HG03039 (cell line): ENCODE data around the gene TUBB6.

Experiments
- ATAC-seq: cut with Tn5 transposase; IDR thresholded peaks from one replicate; pipeline ENCODE4 v1.9.1; 2021; ENCODE audit warnings: mild to moderate bottlenecking, moderate library complexity; ENCODE audit not compliant: unreplicated experiment

Gene TUBB6

GRCh38 chr18:12335503-12335902, 27.5 kb downstream of the TUBB6 start:
- ATAC-seq, result no peak

- ATAC-seq, result no peak
Measured at GRCh38 chr18:12336171-12336613, 28.2 kb downstream of the TUBB6 start.

- no peak for ATAC-seq
Measured at GRCh38 chr18:12336887-12337286, 28.8 kb downstream of the TUBB6 start.

GRCh38 chr18:12338382-12338781, 30.3 kb downstream of the TUBB6 start:
- ATAC-seq, result no peak

GRCh38 chr18:12340945-12341660, 33.1 kb downstream of the TUBB6 start:
- no peak for ATAC-seq

GRCh38 chr18:12342661-12343060, 34.6 kb downstream of the TUBB6 start:
- no peak for ATAC-seq

- no peak for ATAC-seq
Measured at GRCh38 chr18:12345491-12346239, 37.6 kb downstream of the TUBB6 start.

- no peak for ATAC-seq
Measured at GRCh38 chr18:12346240-12346565, 38.2 kb downstream of the TUBB6 start.

DNA sequence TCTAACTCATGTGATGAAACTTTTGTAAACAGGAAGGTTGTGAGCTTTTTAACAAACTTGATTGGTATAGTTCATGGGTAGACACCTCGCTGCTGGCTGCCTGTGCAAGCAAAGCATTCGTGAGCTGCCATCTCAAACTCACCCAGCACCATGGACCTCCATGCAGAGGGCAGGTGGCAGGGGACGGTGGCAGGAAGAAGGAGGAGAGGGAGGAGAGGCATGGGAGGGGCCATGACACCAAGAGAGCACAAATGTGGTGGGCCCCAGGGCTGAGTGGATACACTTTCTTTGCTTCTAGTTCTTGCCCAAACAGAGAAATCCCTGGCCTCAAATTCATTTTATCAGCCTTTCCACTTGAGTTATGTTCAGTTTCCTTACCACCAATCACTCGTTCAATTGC, 39.9 kb downstream of the TUBB6 start:
- ATAC-seq, result no peak

GRCh38 chr18:12352188-12352587, 44.1 kb downstream of the TUBB6 start:
- ATAC-seq, result no peak

DNA sequence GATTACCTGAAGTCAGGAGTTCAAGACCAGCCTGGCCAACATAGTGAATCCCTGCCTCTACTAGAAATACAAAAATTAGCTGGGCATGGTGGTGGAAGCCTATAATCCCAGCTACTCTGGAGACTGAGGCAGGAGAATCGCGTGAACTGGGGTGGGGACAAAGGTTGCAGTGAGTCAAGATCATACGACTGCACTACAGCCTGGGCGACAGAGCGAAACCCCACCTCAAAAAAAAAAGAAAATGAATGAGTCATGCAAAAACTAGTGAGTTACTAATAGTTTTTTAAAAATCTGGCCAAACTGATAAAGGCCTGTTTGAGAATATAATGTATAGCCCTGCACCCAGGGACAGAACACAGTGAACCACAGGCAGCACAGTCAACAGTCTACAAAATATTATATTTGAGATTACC, 51.5 kb downstream of the TUBB6 start:
- ATAC-seq, result no peak

DNA sequence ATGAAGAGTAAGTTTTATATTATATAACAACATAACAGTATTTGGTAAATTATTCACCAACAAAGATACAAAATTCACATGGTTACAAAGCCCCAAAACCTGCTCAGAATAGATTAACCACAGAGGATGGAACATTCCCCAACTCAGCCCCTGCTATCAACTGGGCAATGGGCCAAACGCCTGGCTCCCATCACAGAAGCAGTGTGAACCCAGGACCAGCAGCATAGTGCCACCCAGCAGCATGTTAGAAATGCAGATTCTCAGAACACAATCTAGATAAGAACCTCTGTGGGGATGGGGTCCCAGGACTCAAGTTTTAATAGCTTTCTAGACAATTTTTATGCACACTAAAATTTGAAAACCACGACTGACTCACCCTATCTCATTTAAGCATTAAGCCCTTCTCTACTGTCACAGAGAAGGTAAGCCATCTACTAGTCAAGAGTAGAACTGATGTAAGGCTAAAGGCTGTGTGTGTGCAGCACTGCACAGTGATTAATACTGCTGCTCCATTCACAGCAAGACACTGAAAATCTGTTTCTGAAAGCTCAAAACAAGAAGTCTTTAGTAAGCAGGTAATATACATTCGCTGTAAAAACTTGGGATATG, 53.8 kb downstream of the TUBB6 start:
- no peak for ATAC-seq

DNA sequence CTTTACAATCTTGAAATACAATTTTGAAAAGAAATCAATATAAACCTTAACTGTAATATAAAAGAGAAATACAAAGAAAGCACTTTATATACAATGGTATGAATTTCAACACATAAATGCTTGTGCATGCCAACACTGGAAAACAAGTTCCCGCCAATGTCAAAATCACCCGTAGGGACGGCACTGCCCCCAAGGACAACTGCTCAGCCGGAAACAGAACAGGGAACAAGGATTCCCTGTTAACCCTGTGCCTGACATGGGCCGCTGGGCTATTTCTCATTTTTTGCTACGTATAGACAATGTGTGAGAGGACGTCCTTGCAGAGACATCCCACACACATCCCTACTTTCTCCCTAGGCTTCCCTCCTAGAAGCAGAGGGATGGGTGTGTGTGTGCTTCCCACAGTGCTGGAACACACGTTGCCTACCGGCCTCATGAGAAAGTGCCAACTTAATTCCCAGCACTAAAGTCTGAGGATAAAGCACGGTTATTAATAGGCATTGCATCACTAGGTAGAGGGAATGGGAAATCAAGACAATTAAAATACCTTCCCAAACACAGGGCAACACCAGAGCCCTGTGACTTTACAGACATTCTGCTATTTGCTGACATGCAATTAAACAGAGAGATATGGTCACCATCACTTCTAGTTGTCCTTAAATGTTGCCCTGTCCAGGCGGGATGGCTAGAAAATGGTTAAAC, 54.6 kb downstream of the TUBB6 start:
- ATAC-seq, result no peak

DNA sequence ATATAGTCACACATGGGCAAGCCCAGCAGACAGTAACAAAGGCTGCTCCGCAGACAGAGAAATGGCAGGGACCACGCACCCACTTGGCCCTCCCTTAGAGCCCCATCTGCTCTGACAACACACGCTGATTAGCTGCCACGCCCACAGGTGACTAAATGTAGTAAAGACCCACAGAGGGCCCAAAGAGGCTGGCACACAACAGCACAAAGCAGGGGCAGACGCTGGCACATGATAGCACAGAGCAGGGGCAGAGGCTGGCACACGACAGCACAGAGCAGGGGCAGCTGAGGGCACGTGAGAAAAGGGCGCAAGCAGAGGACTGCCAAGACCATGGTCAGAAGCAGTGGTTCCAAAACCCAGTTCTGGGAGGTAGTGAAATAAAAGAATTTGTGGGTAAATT, 58.3 kb downstream of the TUBB6 start:
- ATAC-seq, result no peak

GRCh38 chr18:12366784-12367183, 58.7 kb downstream of the TUBB6 start:
- ATAC-seq, result no peak

DNA sequence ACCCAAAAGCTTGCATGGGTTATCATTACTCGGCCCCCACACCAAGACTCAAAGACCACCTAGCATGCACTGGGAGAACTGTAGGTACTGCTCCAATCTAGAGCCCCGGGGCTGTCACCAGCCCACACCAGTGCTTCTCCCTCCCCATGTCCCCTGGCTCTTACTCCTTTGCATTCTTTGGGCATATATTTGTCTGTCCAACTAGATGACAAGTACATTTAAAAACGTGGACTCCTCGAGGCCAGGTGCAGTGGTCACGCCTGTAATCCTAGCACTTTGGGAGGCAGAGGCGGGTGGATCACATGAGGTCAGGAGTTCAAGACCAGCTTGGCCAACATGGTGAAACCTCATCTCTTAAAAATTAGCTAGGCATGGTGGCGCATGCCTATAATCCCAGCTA, 61.2 kb downstream of the TUBB6 start:
- ATAC-seq, result no peak

- no peak for ATAC-seq
Measured at GRCh38 chr18:12371590-12371989, 63.5 kb downstream of the TUBB6 start.

DNA sequence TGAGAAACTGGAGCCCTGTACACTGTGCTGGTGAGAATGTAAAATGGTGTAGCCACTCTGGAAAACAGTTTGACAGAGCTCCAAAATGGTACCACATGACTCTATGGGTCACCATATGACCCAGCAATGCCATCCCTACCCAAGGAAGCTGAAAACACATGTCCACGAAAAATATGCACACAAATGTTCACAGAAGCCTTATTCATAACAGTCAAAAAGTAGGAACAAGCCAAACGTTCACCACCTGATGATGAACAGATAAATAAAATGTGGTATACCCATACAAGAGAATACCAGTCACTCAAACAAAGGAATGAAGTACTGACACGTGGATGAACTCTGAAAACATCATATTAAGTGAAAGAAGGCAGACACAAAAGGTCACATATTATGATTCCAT, 64.4 kb downstream of the TUBB6 start:
- ATAC-seq, result no peak

DNA sequence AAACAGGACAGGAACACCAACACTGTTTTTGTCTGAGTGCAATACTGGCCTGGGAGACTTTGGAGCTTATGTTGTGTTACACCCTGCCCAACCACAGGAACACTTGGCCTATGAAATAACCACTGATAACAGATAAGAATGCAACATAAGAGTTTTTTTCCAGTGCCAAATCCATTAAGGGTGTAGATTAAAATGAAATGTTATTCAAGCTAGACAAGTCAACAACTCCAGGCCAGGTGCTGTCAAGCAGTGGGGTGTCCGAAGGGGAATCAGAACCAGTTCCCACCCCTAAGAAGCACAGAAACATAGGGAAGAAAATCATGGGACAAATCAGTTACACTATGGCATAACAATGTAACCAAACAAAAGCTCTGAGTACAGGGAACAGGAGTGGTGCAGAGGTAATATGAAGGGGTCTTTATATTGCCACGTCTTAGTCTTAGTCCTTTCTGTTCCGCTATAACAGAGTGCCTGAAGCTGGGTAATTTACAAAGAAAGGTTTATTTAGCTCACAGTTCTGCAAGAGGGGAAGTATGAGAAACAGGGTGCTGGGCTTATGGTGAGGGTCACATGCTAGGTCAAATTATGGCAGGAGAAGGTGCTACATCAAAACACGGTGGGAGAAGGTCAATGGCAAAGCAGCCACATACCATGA, 65.2 kb downstream of the TUBB6 start:
- no peak for ATAC-seq

DNA sequence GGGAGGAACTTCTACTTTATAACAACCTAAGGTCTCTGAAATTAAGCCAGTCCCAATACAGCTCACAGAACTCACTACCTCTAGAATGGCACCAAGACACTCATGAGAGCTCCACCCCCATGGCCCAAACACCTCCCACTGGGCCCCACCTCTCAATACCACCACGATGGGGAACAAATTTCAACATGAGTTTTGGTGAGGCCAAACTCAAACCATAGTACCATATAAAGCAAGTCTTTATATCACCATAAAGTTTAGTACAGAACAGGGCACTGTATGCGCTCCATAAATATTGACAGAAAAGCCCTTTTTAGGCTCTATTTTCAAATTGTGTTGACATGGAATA, 65.7 kb downstream of the TUBB6 start:
- ATAC-seq, result no peak

GRCh38 chr18:12374401-12374800, 66.4 kb downstream of the TUBB6 start:
- no peak for ATAC-seq
